IPS-15b (cell line): ENCODE measurements around the gene CMIP.

ENCODE experiments used
- H3K27me3 ChIP-seq: one replicate; pipeline ENCODE4 v1.6.1; 2013; ENCODE audit warnings: low read length; ENCODE audit not compliant: control insufficient read depth, insufficient read depth
- H3K36me3 ChIP-seq: one replicate; pipeline ENCODE4 v1.6.1; 2013; ENCODE audit warnings: low read length; ENCODE audit not compliant: control insufficient read depth, insufficient read depth
- H3K4me1 ChIP-seq: one replicate; pipeline ENCODE4 v1.6.1; 2013; ENCODE audit warnings: mild to moderate bottlenecking, low read length; ENCODE audit not compliant: control insufficient read depth, insufficient read depth
- H3K4me3 ChIP-seq: one replicate; pipeline ENCODE4 v1.5.1; 2013; ENCODE audit warnings: low read depth, low read length
- H3K9ac ChIP-seq: one replicate; pipeline ENCODE4 v1.6.1; 2013; ENCODE audit warnings: low read depth, mild to moderate bottlenecking, low read length
- H3K9me3 ChIP-seq: one replicate; pipeline ENCODE4 v1.6.1; 2013; ENCODE audit warnings: mild to moderate bottlenecking, low read length; ENCODE audit not compliant: control insufficient read depth, insufficient read depth

CMIP gene

DNA sequence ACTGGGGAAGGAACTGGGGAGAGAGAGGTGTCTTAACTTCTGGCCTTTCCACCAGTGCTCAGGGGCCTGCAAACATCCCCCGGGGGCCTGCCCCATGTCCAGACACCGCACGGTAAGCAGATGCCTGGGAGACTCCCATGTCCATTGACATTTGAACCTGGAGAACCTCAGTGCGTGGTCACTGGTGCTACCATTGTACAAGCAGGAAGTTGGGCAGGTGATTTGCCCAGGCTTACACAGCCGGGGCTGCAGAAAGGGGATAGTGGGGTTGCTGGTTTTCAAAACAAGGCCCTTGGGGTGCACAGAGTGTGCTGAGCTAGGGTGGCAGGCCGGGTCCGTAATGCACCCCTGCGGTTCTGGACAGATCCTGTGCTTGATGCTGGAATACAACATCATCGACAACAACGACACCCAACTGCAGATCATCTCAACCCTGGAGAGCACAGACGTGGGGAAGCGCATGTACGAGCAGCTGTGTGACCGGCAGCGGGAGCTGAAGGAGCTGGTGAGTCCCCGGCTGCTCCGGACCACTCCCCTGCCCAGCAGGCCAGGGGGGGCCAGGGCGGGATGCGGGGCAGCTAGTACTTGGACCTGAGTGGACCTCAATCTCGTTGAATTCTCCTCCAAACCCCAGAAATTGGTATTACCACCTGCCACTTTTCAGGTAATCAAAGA, 256.8 kb downstream of the CMIP start:
- Histone ChIP-seq H3K9ac (no peak overlapping the region), H3K27me3 (no peaks in the 10 kb centered on the region), H3K9me3 (no peaks in the 10 kb centered on the region), H3K4me3 (no peak overlapping the region), H3K36me3 (peaks cover 39% of the 10 kb centered on the region), H3K4me1 (no peaks in the 10 kb centered on the region)

DNA sequence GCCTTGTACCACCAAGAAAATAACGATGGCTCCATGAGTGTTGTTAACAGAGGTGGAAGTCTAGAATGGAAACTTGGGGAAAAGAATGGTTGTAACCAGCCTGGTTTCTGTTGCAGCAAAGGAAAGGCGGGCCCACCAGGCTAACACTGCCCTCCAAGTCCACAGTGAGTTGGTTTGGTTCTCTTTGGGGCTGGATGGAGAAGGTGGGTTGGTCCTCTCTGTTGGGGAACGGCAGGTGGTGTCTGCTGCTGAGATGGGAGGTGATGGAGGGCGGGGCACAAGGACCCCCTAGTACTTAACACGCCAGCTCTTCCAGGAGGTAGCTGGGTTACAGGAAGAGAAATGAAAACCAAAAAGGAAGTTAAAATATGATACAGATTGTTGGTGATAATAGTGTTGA, 257.9 kb downstream of the CMIP start:
- Histone ChIP-seq H3K27me3 (no peaks in the 10 kb centered on the region), H3K9me3 (no peaks in the 10 kb centered on the region), H3K4me3 (no peak overlapping the region), H3K36me3 (peaks cover 47% of the 10 kb centered on the region), H3K9ac (no peak overlapping the region), H3K4me1 (no peaks in the 10 kb centered on the region)

DNA sequence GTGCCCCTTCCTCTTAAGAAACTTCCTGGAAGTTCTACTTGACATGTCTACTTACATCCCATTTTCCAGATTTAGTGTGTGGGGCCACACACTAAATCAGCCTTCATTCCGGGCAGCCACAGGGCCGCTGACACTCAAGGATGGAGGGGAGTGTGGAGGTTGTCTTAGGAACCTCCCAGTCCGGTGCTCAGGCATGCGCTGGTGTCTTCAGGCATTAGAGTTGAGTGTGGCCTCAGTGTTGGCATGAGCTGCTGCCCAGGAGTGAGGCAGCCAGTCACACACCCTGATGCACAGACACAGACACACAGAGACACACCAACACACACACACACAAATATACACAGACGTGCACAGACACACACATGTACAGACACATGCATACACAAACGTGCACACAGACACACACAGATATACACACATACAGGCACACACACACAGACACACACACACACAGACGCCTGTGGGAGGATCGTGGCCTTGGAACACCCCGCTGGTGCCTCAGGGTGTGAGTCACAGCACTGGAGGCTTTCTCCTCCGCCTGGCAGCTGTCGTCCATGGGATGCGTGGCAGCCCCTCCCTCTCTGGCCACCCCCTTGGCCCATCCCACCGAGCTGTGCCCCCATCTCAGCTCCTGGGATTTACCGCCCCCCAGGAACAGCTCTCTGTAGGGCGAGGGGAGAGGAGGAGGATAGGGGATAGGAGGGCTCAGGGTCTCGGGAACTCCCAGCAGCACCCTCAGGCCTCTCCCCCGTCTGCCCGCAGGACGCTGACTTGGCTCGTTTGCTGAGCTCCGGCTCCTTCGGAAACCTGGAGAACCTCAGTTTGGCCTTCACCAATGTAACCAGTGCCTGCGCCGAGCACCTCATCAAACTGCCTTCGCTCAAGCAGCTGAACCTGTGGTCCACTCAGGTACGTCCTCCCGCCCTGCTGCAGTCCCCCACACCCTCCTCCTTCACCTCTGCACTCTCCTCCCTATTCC, 258.9 kb downstream of the CMIP start:
- H3K36me3 ChIP-seq, result peaks cover 49% of the 10 kb centered on the region
- H3K4me3 ChIP-seq, result no peak overlapping the region
- H3K9ac ChIP-seq, result no peak overlapping the region
- H3K4me1 ChIP-seq, result no peaks in the 10 kb centered on the region
- no peaks in the 10 kb centered on the region for H3K9me3 ChIP-seq
- no peaks in the 10 kb centered on the region for H3K27me3 ChIP-seq

DNA sequence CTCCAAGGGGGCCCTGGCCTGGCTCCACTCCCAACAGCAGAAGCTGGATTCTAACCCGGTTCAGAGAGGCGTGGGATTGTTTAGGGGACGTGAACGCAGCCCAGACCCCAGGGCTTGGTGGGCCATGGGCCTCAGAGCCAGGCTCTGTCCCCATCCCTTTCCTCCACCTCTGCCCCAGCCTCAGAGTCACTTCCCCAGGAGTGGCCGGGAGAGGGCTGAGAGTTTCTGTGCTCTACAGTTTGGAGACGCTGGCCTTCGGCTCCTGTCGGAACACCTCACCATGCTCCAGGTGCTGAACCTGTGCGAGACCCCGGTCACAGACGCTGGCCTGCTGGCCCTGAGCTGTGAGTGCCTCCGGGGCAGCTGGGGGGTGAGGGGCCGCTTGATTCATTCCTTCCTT, 260.7 kb downstream of the CMIP start:
- H3K4me1 ChIP-seq, result no peaks in the 10 kb centered on the region
- H3K4me3 ChIP-seq, result no peak overlapping the region
- H3K36me3 ChIP-seq, result peaks cover 47% of the 10 kb centered on the region
- no peaks in the 10 kb centered on the region for H3K9me3 ChIP-seq
- H3K27me3 ChIP-seq, result no peaks in the 10 kb centered on the region
- H3K9ac ChIP-seq, result no peak overlapping the region

DNA sequence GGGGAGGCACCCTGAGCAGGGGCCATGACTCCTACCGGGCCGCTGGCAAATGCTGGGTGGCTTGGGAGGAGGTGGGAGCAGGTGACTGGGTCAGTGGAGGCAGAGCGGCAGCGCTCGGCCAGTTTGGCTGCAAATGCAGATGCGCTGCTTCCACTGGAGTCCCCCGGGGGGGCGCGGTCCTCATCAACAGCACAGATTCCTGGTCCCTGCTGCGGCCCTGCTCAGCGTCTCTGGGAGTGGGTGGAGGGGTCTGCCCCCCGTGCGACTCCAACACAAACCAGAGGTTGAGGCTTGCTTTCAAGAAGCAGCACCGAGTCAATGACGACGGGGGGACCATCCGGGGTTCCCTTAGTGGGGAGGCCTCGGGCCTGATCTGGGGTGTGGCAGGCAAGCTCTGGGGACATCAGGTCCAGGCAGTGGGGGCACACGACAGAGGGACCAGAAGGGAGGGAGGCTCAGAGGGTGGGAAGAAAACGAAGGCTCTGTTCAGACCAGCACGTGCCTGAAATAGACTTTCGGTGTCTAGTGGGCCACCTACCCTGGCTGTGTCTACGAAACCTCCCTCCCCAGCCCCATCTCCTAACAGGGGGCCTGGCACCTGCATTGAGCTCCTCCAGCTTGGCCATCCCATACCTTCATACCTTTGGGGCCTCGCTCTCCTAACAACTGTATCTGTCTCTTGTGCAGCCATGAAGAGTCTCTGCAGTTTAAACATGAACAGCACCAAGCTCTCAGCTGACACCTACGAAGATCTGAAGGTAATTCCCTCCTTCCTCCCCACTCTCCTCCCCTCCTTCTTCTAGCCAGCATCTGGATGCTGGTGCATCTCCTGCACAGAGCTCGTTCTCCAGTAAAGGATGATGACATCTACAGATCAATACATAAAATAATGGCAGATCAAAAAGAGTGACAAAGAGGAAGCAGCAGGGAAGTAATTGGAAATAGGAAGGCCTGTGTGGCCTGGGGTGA, 262.0 kb downstream of the CMIP start:
- no peaks in the 10 kb centered on the region for H3K9me3 ChIP-seq
- H3K27me3 ChIP-seq, result no peaks in the 10 kb centered on the region
- H3K4me1 ChIP-seq, result peaks cover 5% of the 10 kb centered on the region
- peaks cover 47% of the 10 kb centered on the region for H3K36me3 ChIP-seq
- no peak overlapping the region for H3K4me3 ChIP-seq
- no peak overlapping the region for H3K9ac ChIP-seq

DNA sequence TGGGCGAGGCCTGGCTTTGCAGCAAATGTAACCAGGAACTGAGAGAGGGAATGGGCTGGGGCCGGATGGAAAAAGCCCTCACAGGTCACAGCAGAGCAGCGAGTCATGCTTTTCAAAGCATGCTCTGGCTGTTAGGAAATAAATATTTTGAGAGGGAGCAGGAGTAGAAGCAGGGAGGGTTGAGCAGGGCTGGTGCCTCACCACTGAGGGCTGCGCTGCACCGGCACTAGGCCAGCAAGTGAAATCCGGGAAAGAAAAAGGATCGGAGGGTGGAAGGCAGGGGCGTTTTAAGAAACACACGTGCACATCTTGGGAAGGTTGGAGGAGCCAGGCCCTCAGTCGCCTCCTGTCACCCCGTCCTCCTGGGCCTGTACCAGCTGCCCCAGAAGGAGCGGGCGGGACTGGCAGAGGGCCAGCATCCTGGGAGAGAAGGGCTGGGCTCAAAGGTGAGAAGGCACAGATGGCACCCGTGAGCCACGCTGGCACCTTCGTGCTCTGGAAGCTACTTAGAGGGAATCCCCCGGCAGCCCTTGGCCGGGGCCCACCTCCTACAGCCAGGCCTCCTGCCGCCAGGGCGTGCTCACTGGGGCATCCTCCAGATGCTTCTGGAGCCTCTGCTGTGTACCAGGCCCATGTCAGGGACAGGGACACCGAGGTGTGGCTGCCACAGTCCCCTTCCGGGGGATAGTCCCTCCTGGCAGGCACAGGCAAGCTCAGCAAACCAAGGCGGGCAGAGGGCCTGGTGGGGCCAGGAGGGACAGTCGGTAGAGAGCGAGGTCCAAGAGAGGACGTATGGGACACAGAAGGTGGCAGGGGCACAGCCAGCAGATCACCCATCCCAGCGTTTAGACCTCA, 263.0 kb downstream of the CMIP start:
- H3K9ac ChIP-seq, result no peak overlapping the region
- no peaks in the 10 kb centered on the region for H3K27me3 ChIP-seq
- no peaks in the 10 kb centered on the region for H3K9me3 ChIP-seq
- peaks cover 11% of the 10 kb centered on the region for H3K4me1 ChIP-seq
- H3K4me3 ChIP-seq, result no peak overlapping the region
- H3K36me3 ChIP-seq, result peaks cover 38% of the 10 kb centered on the region

DNA sequence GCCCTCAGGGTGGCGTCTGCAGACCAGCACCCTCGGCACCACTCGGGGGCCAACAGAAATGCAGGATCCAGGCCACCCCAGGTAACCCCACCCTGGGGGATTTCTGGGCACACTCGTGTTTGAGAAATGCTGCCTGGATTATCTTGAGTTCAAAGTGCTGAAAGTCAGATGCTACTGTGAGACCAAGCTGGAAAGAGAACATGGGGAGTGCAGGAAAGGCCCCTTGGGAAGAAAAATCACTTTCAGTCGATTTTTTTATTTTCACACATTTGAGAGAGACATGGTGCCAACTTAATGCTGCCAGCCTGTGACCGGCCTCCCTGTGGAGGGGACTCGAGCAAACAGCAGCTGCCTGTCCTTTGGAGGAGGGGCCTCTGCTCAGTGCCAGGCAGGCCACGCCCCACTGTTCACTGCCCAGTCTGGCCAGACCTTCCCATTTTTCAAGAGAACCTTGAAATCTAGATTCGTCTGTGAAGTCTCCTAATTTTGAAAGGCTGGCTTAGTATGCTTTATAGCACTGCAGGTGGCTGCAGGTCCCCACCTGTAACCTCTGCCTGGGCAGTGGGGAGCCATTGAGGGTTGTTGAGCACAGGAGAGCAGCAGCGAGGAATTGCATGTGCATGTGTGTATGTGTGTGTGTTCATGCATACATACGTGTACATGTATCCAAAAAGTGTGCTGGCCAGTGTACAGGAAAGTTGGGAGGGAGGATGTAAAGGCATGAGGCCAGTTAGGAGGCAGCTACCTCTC, 263.8 kb downstream of the CMIP start:
- Histone ChIP-seq H3K4me1 (peaks cover 11% of the 10 kb centered on the region), H3K9me3 (no peaks in the 10 kb centered on the region), H3K36me3 (peaks cover 37% of the 10 kb centered on the region), H3K9ac (no peak overlapping the region), H3K4me3 (no peak overlapping the region), H3K27me3 (no peaks in the 10 kb centered on the region)

DNA sequence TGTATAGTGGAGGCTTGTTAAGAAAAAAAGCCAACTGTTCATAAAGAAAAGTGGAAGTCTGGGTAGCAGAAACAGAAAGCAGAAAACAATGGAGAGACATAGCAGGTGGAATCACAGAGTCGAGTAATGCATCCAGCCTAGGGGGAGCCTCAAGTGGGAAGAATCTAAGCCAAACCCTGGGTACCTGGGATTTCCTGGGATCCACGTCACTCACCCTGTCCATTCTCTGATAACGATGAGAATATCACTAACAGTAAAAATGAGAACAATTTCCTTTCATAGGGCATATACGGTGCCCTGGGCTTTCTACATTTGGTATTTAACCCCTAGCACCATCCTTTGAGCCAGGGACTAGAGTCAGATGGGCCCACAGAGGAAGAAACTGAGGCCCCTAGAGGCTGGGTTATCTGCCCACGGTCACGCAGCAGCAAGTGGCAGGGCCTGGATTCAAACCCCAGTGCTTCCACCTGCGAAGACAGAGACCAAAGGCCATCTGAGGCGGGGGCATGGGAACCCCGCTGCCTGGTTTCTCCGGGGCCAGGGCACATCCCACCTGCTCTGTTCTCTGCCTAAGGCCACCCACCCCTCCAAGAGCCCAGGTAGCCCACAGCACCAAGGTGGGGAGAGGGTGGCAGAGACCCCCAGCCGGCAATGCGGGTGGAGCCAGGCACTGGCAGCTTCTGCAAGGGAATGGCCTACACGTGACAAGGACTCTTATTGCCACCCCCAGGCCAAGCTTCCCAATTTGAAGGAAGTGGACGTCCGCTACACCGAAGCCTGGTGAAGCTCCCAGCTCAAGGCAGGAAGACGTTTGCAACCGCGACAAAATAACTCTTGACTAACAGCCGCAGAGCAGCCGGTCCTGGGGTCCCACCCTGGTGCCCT, 264.6 kb downstream of the CMIP start:
- Histone ChIP-seq H3K4me1 (peaks cover 11% of the 10 kb centered on the region), H3K9me3 (no peaks in the 10 kb centered on the region), H3K4me3 (no peak overlapping the region), H3K36me3 (peaks cover 33% of the 10 kb centered on the region), H3K9ac (no peak overlapping the region), H3K27me3 (no peaks in the 10 kb centered on the region)

DNA sequence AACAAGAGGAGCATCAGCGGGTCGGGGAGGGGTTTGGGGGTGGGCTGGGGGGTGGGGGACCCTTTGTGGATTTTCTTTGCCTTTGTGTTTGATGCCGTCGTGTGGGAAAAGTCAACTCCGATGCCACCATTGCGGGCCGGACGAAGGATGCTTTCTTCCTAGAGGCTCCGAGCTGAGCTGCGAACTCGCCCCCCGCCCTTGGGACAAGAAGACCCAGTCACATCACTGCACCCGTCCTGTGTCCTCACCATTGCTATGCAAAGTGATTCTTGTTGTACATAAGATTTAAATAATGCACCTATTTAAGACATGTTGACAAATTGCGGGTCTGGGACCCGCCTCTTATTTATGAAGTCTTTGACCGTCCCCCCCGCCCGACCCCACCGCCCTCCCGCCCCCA, 265.4 kb downstream of the CMIP start:
- no peaks in the 10 kb centered on the region for H3K9me3 ChIP-seq
- H3K9ac ChIP-seq, result no peak overlapping the region
- no peaks in the 10 kb centered on the region for H3K27me3 ChIP-seq
- H3K4me3 ChIP-seq, result no peak overlapping the region
- H3K4me1 ChIP-seq, result peaks cover 14% of the 10 kb centered on the region
- H3K36me3 ChIP-seq, result peaks cover 28% of the 10 kb centered on the region

DNA sequence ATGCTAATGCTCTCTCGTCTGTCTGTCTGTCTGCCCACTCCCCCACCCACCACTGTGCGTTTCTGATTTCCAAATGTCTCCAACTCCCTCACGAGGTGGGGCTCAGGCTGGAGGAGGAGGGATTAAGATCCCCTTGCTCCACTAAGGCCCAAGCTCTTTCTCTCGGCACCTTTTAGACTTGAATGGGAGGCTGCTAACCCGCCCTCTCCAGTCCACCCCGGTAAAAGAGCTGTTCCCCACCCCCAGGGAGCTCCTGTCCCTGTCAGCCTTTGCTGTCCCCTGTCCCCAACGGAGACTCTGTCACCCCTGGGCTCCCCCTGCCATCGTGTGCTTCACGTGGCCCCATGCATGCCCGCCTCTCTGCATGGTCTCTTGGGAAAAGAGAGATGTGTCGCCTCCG, 266.0 kb downstream of the CMIP start:
- no peak overlapping the region for H3K4me3 ChIP-seq
- H3K9ac ChIP-seq, result no peak overlapping the region
- H3K36me3 ChIP-seq, result peaks cover 23% of the 10 kb centered on the region
- H3K9me3 ChIP-seq, result no peaks in the 10 kb centered on the region
- H3K27me3 ChIP-seq, result no peaks in the 10 kb centered on the region
- peaks cover 16% of the 10 kb centered on the region for H3K4me1 ChIP-seq
